GM18502 (cell line): ENCODE results near the gene SLC7A7.
A peak's percentile ranks its signal among the peaks of the same experiment; 100 is the strongest.
"Not testable (repeated sequence)": the region's sequence is repeated elsewhere in the genome, so short reads cannot be mapped to it uniquely, and the experiment has no call there.

ENCODE experiments used
- ATAC-seq: cut with Tn5 transposase; IDR thresholded peaks from one replicate; pipeline ENCODE4 v1.9.1; 2021; ENCODE audit warnings: mild to moderate bottlenecking; ENCODE audit not compliant: unreplicated experiment, poor library complexity

The SLC7A7 gene

GRCh38 chr14:22796087-22796707, 19.0 kb downstream of the SLC7A7 start:
- peak; percentile 52 for ATAC-seq

GRCh38 chr14:22794551-22794951, 20.7 kb downstream of the SLC7A7 start:
- ATAC-seq, result peak; percentile 75

GRCh38 chr14:22793976-22794375, 21.3 kb downstream of the SLC7A7 start:
- no peak for ATAC-seq

- not testable (repeated sequence) for ATAC-seq
Observed at GRCh38 chr14:22793550-22793949, 21.7 kb downstream of the SLC7A7 start.

DNA sequence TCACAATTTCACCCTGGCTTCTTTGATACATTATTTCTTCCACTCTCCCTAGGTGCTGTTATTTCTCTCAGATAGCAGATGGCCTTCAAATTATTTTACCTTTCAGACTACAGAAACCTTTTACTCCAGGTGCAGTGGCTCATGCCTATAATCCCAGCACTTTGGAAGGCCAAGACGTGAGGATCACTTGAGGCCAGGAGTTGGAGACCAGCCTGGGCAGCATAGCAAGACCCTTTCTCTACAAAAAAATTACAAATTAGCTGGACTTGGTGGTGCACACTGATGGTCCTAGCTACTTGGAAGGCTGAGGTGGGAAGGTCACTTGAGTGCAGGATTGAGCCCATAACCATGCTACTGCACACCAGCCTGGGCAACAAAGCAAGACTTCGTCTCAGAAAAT, 23.1 kb downstream of the SLC7A7 start:
- no peak for ATAC-seq

DNA sequence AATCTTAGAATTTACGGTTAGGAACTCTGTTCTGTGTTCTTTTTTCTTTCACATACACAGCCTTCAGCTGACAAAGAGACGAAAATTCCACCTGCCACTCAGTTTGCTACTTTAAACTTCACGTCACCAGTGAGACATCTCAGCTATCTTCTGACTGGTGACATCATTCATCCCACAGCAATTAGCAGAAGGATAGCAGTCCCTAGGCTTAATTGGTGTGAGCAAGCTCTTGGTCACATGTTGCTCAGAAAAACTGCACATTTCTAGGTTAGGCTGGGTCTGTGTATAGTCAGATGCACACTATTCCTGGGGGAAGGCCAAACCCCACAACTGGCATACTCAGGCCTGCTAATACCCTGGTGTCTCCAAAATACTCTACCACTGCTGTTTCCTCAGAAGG, 23.9 kb downstream of the SLC7A7 start:
- ATAC-seq, result no peak

DNA sequence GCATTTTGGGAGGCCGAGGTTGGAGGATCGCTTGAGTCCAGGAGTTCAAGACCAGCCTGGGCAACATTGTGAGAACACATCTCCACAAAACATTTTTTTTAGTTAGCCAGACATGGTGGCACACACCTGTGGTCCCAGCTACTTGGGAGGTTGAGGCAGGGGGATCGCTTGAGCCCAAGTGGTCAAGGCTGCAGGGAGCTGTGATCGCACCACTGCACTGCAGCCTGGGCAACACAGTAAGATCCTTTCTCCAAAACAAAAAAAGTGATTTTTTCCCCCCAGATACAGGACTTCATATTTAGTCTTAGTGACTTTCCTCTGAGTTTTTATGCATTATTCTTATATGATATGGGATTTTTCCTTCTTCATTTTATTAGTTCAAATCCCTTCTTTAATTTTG, 28.6 kb downstream of the SLC7A7 start:
- ATAC-seq, result no peak

DNA sequence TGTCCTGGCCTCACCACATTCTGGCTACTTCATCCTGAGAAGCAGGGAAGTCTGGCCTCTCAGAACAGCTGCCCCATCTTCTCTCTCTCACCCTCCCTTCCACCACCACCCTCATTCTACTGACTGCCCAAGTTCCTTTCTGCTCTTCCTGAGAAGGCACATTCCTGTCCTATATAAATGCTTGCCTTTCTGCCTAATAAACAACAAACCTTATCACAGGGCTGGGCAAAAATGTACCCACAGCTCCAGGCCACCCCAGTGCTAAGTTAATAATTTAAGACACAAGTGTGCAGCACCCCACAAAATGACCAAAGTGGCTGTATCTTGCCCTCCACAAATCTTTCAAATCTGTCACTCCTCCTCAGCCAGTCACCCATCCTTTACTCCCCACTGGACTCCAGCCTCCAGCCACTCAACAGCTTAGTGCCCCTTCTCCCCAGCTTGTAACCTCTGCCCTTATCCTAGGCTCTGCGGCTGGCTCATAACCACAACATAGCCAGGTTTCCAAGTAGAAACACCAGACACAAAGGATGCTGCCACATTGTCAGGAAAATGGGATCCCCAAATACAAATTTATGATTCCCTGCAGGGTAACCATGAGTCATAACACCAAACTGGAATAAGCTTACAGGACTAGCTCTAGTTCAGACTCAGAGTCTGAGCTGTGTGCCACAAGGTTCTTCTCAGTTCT, 33.8 kb downstream of the SLC7A7 start:
- ATAC-seq, result no peak

DNA sequence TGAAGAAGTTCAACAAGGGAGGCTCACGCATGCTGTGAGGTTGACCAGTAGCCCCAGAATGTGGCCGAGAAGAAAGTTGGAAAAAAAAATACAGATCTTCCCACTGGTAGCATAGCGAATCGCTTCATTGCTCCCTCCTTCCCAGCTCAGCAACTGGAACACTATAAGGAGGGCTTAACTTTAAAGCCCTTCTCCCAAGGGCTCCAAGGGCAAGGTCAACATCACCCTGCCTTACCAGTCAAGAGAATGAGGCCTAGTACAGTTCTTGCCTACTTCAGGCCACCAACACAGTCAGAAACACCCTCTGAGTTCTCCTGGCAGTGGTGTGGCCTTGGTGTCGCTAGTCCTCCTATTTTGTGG, 34.3 kb downstream of the SLC7A7 start:
- no peak for ATAC-seq

GRCh38 chr14:22780105-22780679, 35.0 kb downstream of the SLC7A7 start:
- ATAC-seq, result no peak

DNA sequence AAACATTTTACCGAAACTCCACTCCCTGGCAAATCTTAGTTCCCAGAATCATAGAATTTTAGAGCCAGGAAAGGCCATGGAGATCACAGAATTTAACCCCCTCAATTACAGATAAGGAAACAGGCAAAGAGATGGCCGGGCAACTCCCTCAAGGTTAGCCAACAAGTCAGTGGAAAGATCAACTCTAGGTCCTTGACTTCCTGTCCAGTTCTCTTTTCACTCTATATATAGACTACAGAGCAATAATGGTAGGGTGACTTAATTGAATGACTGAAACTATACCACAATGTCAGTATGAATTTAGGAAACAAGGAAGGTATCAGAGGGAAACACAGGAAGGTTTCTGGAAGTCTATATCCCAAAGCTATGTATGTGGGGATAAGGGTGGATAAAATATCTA, 37.2 kb downstream of the SLC7A7 start:
- no peak for ATAC-seq

GRCh38 chr14:22776849-22777248, 38.4 kb downstream of the SLC7A7 start:
- ATAC-seq, result not testable (repeated sequence)

DNA sequence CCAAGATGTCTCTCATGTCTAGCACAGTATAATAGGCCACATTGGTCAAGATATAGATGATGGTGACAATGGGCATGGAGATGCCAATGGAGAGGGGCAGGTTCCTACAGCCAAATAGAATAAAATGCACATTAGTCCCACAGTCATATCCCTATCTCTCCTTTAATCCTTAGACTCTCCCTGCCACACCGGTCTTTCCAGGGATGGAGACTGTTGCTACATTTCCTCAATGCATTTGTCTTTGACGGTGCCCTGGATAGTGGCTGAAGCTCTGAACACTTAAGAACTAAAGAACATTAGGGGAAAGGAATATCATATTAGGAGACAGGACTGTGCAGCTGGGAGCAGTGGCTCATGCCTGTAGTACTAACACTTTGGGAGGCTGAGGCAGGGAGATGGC, 39.0 kb downstream of the SLC7A7 start:
- no peak for ATAC-seq

GRCh38 chr14:22774011-22774706, 41.1 kb downstream of the SLC7A7 start:
- no peak for ATAC-seq

GRCh38 chr14:22773162-22774010, 41.8 kb downstream of the SLC7A7 start:
- ATAC-seq, result no peak

GRCh38 chr14:22772725-22773124, 42.5 kb downstream of the SLC7A7 start:
- no peak for ATAC-seq

DNA sequence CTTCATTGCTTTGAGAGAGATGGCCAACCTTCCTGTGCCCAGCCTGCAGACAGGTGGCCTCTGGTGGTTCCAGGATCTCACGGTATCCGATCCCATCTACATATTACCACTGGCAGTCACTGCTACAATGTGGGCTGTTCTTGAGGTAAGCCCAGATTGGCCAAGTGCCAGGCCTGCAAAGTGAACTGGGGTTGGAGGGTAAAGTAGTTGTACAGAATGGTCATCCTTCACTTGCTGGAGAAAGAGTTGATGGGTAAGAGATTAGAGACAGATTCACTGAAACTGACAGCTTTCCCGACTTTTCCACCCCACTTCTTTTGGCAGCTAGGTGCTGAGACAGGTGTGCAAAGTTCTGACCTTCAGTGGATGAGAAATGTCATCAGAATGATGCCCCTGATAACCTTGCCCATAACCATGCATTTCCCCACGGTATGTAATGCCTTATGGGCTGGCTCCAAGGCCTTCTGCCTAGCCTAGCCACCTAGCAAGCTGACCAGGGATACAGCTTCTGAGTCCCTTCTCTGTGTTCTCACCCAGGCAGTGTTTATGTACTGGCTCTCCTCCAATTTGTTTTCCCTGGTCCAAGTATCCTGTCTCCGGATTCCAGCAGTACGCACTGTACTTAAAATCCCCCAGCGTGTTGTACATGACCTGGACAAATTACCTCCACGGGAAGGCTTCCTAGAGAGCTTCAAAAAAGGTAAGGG, 44.6 kb downstream of the SLC7A7 start:
- no peak for ATAC-seq

DNA sequence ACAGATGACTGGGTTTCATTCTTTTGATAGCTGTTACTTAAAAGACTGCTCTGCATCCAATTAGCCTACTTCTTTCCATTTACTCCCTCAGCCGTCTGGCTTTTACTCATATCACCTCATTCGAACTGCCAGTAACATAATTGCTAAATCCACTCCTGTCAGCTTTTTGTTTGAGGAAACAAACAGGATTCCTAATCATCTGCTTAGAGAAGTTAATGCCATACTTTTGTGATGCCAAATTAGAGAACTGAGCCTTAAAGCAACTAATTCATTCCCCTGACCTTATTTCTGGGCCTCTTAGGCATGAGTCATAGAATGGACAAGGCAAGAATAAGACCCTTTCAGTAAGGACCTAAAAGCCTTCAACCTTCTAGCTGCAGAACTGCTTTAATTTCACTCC, 45.9 kb downstream of the SLC7A7 start:
- ATAC-seq, result no peak

DNA sequence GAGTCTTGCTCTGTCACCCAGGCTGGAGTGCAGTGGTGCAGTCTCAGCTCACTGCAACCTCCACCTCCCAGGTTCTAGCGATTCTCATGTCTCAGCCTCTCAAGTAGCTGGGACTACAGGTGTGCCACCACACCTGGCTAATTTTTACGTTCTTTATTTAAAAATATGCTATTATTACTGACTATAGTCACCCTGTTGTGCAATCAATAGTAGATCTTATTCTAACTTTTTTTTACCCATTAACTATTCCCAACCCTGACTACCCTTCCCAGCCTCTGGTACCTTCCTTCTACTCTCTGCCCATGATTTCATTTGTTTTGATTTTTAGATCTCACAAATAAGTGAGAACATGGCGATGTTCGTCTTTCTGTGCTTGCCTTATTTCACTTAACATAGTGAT, 46.3 kb downstream of the SLC7A7 start:
- ATAC-seq, result no peak

- no peak for ATAC-seq
Observed at GRCh38 chr14:22767323-22767589, 48.0 kb downstream of the SLC7A7 start.
